HG03354 (cell line): ENCODE measurements around the gene PIPOX.

ENCODE experiments used
- ATAC-seq: cut with Tn5 transposase; IDR thresholded peaks from one replicate; pipeline ENCODE4 v1.9.1; 2021; ENCODE audit warnings: mild to moderate bottlenecking; ENCODE audit not compliant: unreplicated experiment, poor library complexity, severe bottlenecking

The PIPOX gene

GRCh38 chr17:29018788-29019474 lies 24.0 kb upstream of the PIPOX start:
- no peak for ATAC-seq

GRCh38 chr17:29019475-29020181 lies 23.3 kb upstream of the PIPOX start:
- ATAC-seq, result no peak

- no peak for ATAC-seq
These were observed 22.4 kb upstream of the PIPOX start for GRCh38 chr17:29020576-29020975.

GRCh38 chr17:29021226-29021625 lies 21.7 kb upstream of the PIPOX start:
- ATAC-seq, result no peak

- ATAC-seq, result no peak
These were observed 20.9 kb upstream of the PIPOX start for GRCh38 chr17:29022074-29022473.

DNA sequence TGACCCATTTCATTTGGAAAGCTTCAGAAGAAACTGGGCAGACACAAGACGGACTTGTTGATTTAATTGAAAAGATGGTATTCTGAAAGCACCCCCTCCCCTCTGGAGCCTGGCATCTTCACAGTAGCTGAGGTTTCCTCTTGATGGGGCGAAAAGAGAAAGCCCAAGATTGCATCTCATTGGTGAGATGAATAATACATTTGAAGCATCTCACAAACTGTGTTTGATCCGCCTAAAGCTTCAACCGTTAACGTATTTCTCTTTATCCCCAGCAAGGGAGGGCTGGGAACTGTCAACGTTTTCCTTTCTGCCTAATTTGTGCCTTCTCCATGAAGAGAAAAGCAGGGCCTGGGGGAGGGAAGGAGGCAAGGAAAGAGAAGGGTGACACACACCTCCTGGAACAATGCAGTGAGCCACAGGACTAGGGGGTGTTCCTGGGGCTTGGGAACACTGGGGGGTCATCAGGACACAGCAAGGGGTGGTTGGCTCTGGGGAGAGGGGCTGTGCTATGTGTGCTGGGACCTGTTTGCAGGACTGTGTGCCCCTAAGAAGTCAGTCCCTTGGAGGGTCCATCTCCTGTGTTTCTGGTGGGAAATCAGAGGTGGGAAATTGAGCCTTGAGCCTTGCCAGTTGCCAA lies 18.5 kb upstream of the PIPOX start:
- ATAC-seq, result no peak

DNA sequence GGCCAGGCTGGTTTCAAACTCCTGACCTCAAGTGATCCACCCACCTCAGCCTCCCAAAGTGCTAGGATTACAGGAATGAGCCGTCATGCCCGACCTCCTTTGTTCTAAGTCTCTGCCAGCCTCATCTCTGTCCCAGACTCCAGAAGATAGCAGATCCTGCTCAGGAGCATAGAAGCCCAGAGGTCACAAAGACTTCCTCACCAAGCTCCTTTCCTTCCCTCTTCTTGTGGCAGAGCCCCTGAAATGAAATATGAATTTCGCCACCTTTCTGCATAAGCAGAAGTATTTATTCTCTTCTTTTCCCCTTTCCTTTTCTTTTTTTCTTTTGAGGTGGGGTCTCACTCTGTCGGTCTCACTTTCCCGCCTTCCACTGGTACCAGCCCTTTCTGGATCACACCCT lies 11.5 kb upstream of the PIPOX start:
- no peak for ATAC-seq

GRCh38 chr17:29032013-29032856 lies 10.7 kb upstream of the PIPOX start:
- ATAC-seq, result no peak

DNA sequence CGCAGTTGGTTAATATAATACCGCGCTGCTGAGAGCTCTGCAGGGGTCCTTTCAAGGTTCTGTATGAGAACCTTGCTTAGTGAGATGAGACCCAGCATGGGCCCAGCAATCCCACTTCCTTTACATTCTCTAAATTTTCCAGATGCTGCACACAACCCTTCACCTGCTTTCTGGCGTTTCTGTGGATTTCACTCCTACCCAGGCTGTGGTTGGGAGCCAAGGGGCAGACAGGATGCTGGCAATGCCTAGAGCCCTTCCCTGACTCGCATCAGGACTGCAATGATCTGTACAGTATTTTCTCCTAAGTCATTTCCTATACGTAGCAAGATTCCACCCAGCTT lies 10.1 kb upstream of the PIPOX start:
- ATAC-seq, result no peak

DNA sequence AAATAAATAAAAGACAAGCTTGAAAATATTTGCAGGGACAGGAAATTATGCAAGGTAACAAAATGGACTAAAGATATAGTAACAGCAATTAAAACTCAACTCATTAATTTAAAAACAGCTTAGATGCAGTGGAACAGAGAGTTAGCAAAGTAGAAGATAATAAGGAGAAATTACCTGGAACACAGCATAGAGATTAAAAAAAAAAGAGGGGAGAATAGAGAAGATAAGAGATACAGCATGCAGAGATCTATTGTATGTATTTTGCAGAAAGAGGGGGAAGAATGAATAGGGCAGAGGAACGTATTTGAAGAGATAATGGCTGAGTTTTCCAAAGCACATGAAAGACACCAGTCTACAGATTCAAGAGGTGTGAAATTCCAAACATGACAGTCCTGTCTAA lies 8.4 kb upstream of the PIPOX start:
- no peak for ATAC-seq

DNA sequence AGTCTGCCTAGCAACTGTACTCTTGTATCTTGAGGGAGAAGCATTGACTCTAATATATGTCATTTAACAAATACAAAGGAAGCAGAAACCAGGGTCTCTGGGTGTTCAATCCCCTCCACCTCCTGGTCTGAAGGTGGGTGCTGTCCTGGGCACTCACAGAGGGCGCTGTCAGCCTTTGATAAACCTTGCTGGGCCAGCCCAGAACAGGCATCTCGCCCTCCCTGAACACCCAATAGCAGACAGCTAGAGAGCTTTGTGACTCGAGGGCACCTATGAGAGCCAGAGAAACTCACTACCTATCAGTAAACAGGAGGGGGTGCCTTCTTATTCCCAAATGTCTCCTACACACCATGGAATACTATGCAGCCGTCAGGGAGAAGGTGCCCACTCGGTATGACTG lies 6.4 kb upstream of the PIPOX start:
- no peak for ATAC-seq

- no peak for ATAC-seq
These were observed 5.2 kb upstream of the PIPOX start for GRCh38 chr17:29037739-29038084.

- no peak for ATAC-seq
These were observed 4.7 kb upstream of the PIPOX start for GRCh38 chr17:29038085-29038795.

DNA sequence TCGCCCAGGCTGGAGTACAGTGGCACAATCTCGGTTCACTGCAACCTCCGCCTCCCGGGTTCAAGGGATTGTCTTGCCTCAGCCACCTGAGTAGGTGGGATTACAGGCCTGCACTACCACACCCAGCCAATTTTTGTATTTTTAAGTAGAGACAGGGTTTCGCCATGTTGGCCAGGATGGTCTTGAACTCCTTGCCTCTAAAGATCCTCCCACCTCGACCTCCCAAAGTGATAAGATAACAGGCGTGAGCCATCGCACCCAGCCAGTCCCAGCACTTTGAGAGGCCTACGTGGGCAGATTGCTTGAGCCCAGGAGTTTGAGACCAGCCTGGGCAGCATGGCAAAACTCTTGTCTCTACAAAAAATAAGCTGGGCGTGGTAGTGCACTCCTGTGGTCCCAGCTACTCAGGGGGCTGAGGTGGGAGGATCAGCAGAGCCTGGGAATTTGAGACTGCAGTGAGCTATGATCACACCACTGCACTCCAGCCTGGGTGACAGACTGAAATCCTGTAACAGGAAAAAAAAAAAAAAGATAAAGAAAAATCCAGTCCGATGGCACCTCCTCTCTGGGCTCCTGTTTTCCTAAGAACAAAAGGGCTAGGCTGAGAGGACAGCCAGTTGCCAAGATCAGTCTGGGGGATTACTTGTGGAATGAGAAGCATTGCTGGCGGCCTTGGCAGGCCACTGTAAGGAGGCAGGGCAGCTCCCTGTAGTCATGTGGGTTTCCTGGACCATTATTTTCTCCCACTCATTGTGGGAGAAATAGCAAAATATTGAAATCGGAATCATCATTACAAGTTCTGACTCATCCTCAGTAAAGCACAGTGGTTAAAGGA lies 3.0 kb upstream of the PIPOX start:
- ATAC-seq, result no peak

GRCh38 chr17:29041091-29041490 lies 1.9 kb upstream of the PIPOX start:
- ATAC-seq, result no peak

- ATAC-seq, result no peak
These were observed 1.4 kb upstream of the PIPOX start for GRCh38 chr17:29041571-29041970.

GRCh38 chr17:29042026-29042678 lies 789 bp upstream of the PIPOX start:
- ATAC-seq, result no peak

DNA sequence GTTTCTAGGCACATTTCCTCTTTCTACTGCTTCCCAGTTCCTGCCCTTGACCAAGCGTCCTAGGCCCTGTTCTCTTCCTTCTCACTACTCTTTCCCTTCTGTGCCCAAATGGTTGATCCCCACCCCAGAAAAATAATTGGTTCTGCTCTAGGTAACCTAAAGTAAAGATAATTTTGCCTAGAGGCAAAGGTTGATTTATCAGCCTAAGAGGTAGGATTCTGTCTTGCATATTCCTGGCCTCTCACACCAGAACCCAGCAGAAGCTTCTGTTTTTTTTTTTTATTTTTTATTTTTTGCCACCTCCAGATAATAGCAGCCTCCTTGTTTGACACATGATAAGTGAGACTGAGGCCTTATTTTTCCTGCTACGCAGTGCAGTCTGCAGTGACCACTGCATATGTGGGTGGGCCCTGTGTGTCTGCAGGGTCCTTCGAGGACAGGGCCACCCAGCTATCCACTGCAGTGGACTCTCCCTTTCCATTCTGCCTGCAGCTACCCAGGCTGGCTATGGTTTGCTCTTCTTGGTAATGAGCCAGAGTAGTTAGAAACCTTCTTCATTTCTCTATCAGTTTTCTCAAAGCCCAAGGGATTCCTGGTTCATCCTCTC lies 701 bp downstream of the PIPOX start:
- ATAC-seq, result no peak
